K562 treated with DMSO at 1 percent for 24 hours (cell line): ENCODE data around the gene C17orf78. TPM values are rescaled to one million over a fixed set of nuclear protein-coding genes. Genes with fewer than 3 reads are reported as not detected.

ENCODE experiments used
- total RNA-seq: library from RNA; unstranded; fragments of 300-600 nt; gene quantifications from 2 replicates; pipeline ENCODE4 v1.2.3, GENCODE V29; 2022; ENCODE audit warnings: low read depth; ENCODE audit not compliant: insufficient read depth

C17orf78 gene
- total RNA-seq = not detected in 2 replicates

GRCh38 chr17:37375706-37376105 is at the start of gene C17orf78:
Gene C17orf78, plus strand, starts transcription at chr17:37375985. Its CDS starts 108 bp downstream, at chr17:37376093.

DNA sequence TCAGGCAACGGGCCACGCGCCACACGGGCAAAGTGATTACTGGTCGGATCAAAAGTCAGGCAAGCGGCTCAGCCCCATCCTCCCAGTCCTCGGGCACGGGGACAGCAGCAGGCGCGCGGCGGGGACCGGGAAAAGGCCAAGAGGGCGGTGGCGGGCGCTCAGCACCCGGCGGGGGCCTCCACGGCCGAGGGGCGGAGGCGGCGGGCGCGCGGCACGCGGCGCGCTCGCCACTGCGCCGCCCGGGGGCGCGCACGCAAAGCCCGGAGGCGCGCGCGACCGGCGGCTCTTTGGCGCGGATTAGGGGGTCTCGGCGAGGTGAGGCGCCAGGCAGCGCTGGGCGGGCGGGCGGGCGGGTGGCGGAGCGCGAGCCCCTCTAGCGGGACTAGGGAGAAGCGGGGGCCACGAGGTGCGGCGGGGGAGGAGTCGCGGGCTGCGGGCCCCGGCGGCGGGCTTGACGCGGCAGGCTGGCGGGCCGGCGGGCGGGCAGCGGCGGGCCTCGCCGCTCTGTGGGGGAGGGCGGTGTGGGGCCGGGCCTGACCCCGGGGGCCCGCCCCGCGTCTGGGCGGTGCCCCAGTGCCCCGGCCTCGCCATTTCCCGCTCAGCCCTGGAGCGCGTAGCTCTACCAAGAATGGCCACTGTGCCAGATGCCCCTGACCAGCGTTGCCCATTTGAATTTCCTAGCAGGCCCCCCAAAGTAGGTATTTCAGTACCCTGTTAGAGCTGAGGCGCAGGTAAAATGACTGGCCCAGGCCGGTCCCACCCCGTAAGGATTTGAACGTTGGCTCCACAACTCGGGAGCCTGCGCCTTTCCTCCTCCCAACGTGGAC is 31.1 kb downstream of the C17orf78 start, which contains the start of the genes ACACA and TADA2A:
ACACA (minus strand) TSS at position 202 of the 827 bp plus-strand sequence. CDS start 537 bp downstream, outside the sequence.
TADA2A (plus strand) TSS at position 252 of the 827 bp plus-strand sequence. CDS start 4,480 bp downstream, outside the sequence.

Other genes with a start within 250 kb of the C17orf78 start
- gene ACACA, start 30.9 kb downstream of the C17orf78 start, total RNA-seq = 29.8 and 32.4 TPM in 2 replicates
- 4.8 and 7.4 TPM in 2 replicates for gene TADA2A, start 30.9 kb downstream of the C17orf78 start, total RNA-seq
- 36.3 and 38.5 TPM in 2 replicates for gene DUSP14, start 113.9 kb downstream of the C17orf78 start, total RNA-seq
- gene SYNRG, start 233.4 kb downstream of the C17orf78 start, total RNA-seq = 16.4 and 23.4 TPM in 2 replicates